Astrocyte (in vitro differentiated cells and primary cell): ENCODE results near the gene NTSR1. TPM values are rescaled to one million over a fixed set of nuclear protein-coding genes. Genes with fewer than 3 reads are reported as not detected.
"Not testable (repeated sequence)": the region's sequence is repeated elsewhere in the genome, so short reads cannot be mapped to it uniquely, and the experiment has no call there.

Experiments
- DNase-seq: peaks from one replicate; pipeline ENCODE4 v3.0.0-alpha.2; 2010; ENCODE audit warnings: low read depth
- FAIRE-seq: peaks from 2 replicates; lab custom pipeline; 2011; peaks lifted over from hg19 to GRCh38; lab: Jason Lieb, UNC
- H2AFZ ChIP-seq: 2 replicates; pipeline ENCODE4 v1.6.0; 2012; ENCODE audit warnings: low read depth, low read length, inconsistent platforms
- H3K27ac ChIP-seq: 2 replicates; pipeline ENCODE4 v1.5.1; 2011; ENCODE audit warnings: low read depth, low read length, inconsistent platforms
- H3K27me3 ChIP-seq: 2 replicates; pipeline ENCODE4 v1.6.0; 2011; ENCODE audit warnings: low read length, inconsistent platforms; ENCODE audit not compliant: insufficient read depth
- H3K36me3 ChIP-seq: 2 replicates; pipeline ENCODE4 v1.5.1; 2011; ENCODE audit warnings: low read length, inconsistent platforms; ENCODE audit not compliant: insufficient read depth
- H3K4me1 ChIP-seq: 2 replicates; pipeline ENCODE4 v1.5.1; 2011; ENCODE audit warnings: low read length, inconsistent platforms; ENCODE audit not compliant: insufficient read depth
- H3K4me2 ChIP-seq: 2 replicates; pipeline ENCODE4 v1.6.0; 2012; ENCODE audit warnings: low read length, inconsistent platforms
- H3K4me3 ChIP-seq: 2 replicates; pipeline ENCODE4 v1.5.1; 2011; ENCODE audit warnings: low read depth, mild to moderate bottlenecking, low read length, inconsistent platforms; ENCODE audit not compliant: insufficient read depth
- H3K79me2 ChIP-seq: 2 replicates; pipeline ENCODE4 v1.6.0; 2012; ENCODE audit warnings: mild to moderate bottlenecking, low read length, inconsistent platforms; ENCODE audit not compliant: insufficient read depth
- H3K9ac ChIP-seq: 2 replicates; pipeline ENCODE4 v1.6.0; 2012; ENCODE audit warnings: mild to moderate bottlenecking, low read length, inconsistent platforms
- H3K9me3 ChIP-seq: 2 replicates; pipeline ENCODE4 v1.5.1; 2012; ENCODE audit warnings: low read depth, mild to moderate bottlenecking, low read length, inconsistent platforms; ENCODE audit not compliant: insufficient read depth
- H4K20me1 ChIP-seq: 2 replicates; pipeline ENCODE4 v1.6.0; 2012; ENCODE audit warnings: low read length, inconsistent platforms; ENCODE audit not compliant: insufficient read depth
- H3K27ac Mint-ChIP-seq: one replicate; pipeline ENCODE4 v1.8.0; 2021; ENCODE audit warnings: mild to moderate bottlenecking, mixed read lengths; ENCODE audit not compliant: unreplicated experiment
- H3K27me3 Mint-ChIP-seq: one replicate; pipeline ENCODE4 v1.8.0; 2021; ENCODE audit warnings: low read depth, mixed read lengths; ENCODE audit not compliant: unreplicated experiment
- H3K36me3 Mint-ChIP-seq: one replicate; pipeline ENCODE4 v1.8.0; 2021; ENCODE audit warnings: low read depth, mixed read lengths; ENCODE audit not compliant: unreplicated experiment
- H3K4me1 Mint-ChIP-seq: one replicate; pipeline ENCODE4 v1.8.0; 2021; ENCODE audit warnings: low read depth, mixed read lengths; ENCODE audit not compliant: unreplicated experiment
- H3K4me3 Mint-ChIP-seq: one replicate; pipeline ENCODE4 v1.8.0; 2021; ENCODE audit warnings: mild to moderate bottlenecking, moderate library complexity, mixed read lengths; ENCODE audit not compliant: unreplicated experiment
- H3K9me3 Mint-ChIP-seq: one replicate; pipeline ENCODE4 v1.8.0; 2021; ENCODE audit warnings: mild to moderate bottlenecking, mixed read lengths; ENCODE audit not compliant: unreplicated experiment
- EZH2 ChIP-seq: IDR thresholded peaks from 2 replicates; pipeline ENCODE4 v1.6.1; 2012; ENCODE audit warnings: mild to moderate bottlenecking, low read length, inconsistent platforms; ENCODE audit not compliant: insufficient read depth
- total RNA-seq: library from RNA; stranded (reverse); gene quantifications from 2 replicates; pipeline ENCODE4 v1.2.1, GENCODE V29; 2021
- TF ChIP-seq, protein P1 (sequence below): IDR thresholded peaks from 2 replicates; pipeline ENCODE4 v1.5.1; 2011; ENCODE audit warnings: low read depth, mild to moderate bottlenecking, inconsistent platforms, low read length, moderate library complexity; ENCODE audit not compliant: insufficient read depth

Gene NTSR1
- total RNA-seq, 1 donor from 2014 or later: 0.16 TPM

DNA sequence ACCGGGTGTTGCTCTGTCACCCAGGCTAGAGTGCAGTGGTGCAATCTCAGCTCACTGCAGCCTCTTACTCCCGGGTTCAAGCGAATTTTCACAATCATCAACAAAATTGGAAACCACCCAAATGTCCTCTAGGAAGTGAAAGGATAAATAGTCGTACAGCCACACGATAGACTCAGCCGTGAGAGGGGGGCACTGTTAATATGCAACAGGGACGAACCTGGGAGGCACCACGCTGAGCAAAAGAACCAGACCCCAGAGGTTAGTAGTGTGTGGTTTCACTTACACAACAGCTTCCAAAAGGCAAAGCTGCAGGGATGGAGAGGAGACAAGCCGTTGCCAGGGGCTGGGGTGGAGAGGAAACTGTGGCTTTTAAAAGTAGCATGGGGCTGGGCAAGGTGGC, 30.1 kb upstream of the NTSR1 start:
- Histone ChIP-seq H3K4me2 (no peak overlapping the region), H3K9ac (no peak overlapping the region), H3K27ac (no peak overlapping the region), H3K79me2 (no peaks in the 10 kb centered on the region), H2AFZ (no peak overlapping the region), H3K4me3 (no peak overlapping the region), H4K20me1 (no peaks in the 10 kb centered on the region), H3K36me3 (no peaks in the 10 kb centered on the region), H3K4me1 (peaks cover 7% of the 10 kb centered on the region), H3K27me3 (peaks cover 21% of the 10 kb centered on the region), H3K9me3 (no peaks in the 10 kb centered on the region)
- peaks cover 14% of the 10 kb centered on the region for H3K9me3 Mint-ChIP-seq
- H3K36me3 Mint-ChIP-seq: peaks cover 2% of the 10 kb centered on the region
- peaks cover 4% of the 10 kb centered on the region for H3K4me1 Mint-ChIP-seq
- no peak overlapping the region for H3K4me3 Mint-ChIP-seq
- DNase-seq: no peak
- no peak for FAIRE-seq
- TF ChIP-seq, protein P1, sequence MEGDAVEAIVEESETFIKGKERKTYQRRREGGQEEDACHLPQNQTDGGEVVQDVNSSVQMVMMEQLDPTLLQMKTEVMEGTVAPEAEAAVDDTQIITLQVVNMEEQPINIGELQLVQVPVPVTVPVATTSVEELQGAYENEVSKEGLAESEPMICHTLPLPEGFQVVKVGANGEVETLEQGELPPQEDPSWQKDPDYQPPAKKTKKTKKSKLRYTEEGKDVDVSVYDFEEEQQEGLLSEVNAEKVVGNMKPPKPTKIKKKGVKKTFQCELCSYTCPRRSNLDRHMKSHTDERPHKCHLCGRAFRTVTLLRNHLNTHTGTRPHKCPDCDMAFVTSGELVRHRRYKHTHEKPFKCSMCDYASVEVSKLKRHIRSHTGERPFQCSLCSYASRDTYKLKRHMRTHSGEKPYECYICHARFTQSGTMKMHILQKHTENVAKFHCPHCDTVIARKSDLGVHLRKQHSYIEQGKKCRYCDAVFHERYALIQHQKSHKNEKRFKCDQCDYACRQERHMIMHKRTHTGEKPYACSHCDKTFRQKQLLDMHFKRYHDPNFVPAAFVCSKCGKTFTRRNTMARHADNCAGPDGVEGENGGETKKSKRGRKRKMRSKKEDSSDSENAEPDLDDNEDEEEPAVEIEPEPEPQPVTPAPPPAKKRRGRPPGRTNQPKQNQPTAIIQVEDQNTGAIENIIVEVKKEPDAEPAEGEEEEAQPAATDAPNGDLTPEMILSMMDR: no peak
- H3K27ac Mint-ChIP-seq: no peak overlapping the region
- H3K27me3 Mint-ChIP-seq: peaks cover 48% of the 10 kb centered on the region

DNA sequence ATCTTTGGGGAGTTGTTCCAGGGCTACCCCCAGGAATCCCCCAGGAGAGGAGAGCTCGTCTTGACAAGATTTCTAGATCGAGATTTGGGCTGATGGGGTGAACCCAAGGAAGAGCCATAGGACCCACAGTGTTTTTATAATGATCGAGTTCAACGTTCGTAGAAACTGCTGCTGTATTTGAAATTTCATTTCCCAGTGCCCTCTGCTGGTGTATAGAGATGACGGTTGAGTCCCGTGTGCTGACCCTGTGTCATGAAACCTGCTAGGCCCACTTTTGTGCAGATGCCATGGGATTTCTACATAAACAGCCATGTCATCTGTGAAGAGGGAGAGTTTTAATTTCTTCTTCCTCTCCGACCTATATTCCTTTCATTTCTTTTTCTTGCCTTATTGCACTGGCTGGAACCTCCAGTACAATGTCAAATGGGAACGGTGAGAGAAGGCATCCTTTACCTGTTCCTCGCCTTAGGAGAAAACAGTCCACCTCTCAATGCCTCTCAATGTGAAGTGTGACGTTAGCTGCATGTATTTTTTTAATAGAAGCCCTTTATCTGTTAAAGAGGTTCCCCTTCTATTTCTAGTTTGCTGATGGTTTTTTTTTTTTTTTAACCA, 28.6 kb upstream of the NTSR1 start:
- Mint-ChIP-seq H3K4me3 (no peak overlapping the region), H3K27me3 (peaks cover 47% of the 10 kb centered on the region), H3K9me3 (peaks cover 14% of the 10 kb centered on the region), H3K27ac (no peak overlapping the region), H3K4me1 (peaks cover 3% of the 10 kb centered on the region), H3K36me3 (peaks cover 2% of the 10 kb centered on the region)
- H4K20me1 ChIP-seq: no peaks in the 10 kb centered on the region
- H3K9me3 ChIP-seq: no peaks in the 10 kb centered on the region
- no peak overlapping the region for H3K4me3 ChIP-seq
- peaks cover 27% of the 10 kb centered on the region for H3K27me3 ChIP-seq
- TF ChIP-seq, protein P1: no peak
- TF ChIP-seq EZH2: no peak
- H3K27ac ChIP-seq: no peak overlapping the region
- no peak overlapping the region for H2AFZ ChIP-seq
- FAIRE-seq: no peak
- peaks cover 6% of the 10 kb centered on the region for H3K4me1 ChIP-seq
- H3K9ac ChIP-seq: no peak overlapping the region
- no peak overlapping the region for H3K4me2 ChIP-seq
- H3K36me3 ChIP-seq: no peaks in the 10 kb centered on the region
- no peak for DNase-seq
- no peaks in the 10 kb centered on the region for H3K79me2 ChIP-seq

DNA sequence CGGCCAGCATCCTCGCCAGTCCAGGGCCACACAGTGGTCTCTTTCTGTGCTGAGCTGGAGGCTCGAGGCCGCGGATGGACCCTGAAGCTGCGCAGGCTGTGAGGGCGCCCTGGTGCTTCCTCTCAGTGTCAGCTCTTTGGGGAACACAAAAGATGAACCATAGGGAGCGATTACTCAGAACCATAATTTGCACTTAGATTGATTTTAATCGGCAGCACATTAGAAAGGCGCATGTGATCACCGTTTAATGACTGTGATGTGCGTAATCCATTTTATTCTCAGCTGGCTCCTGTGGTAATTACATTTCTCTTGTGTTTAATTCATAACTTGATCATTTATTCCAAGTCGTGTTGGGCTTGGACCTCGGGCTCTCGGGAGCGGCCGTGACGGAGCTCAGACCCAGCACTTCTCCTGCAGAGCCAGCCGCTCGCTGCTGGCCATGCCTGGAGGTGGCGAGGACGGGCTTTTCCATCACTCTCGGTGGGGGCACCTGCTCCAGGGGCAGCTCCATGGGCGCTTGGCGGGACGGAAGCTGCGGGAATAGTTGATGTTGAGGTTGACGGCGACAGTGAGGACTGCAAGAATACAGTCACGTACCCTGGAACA, 25.6 kb upstream of the NTSR1 start:
- H3K4me1 ChIP-seq: no peaks in the 10 kb centered on the region
- H4K20me1 ChIP-seq: no peaks in the 10 kb centered on the region
- peaks cover 35% of the 10 kb centered on the region for H3K27me3 ChIP-seq
- no peak overlapping the region for H3K4me2 ChIP-seq
- no peak overlapping the region for H2AFZ ChIP-seq
- no peak for DNase-seq
- H3K36me3 ChIP-seq: no peaks in the 10 kb centered on the region
- peaks cover 42% of the 10 kb centered on the region for H3K27me3 Mint-ChIP-seq
- H3K4me3 Mint-ChIP-seq: no peak overlapping the region
- H3K9me3 Mint-ChIP-seq: peaks cover 14% of the 10 kb centered on the region
- H3K27ac Mint-ChIP-seq: no peak overlapping the region
- no peaks in the 10 kb centered on the region for H3K9me3 ChIP-seq
- no peak overlapping the region for H3K4me3 ChIP-seq
- no peak overlapping the region for H3K9ac ChIP-seq
- H3K4me1 Mint-ChIP-seq: no peaks in the 10 kb centered on the region
- no peak overlapping the region for H3K27ac ChIP-seq
- TF ChIP-seq, protein P1: no peak
- no peak for TF ChIP-seq EZH2
- H3K79me2 ChIP-seq: no peaks in the 10 kb centered on the region
- peaks cover 2% of the 10 kb centered on the region for H3K36me3 Mint-ChIP-seq
- no peak for FAIRE-seq

DNA sequence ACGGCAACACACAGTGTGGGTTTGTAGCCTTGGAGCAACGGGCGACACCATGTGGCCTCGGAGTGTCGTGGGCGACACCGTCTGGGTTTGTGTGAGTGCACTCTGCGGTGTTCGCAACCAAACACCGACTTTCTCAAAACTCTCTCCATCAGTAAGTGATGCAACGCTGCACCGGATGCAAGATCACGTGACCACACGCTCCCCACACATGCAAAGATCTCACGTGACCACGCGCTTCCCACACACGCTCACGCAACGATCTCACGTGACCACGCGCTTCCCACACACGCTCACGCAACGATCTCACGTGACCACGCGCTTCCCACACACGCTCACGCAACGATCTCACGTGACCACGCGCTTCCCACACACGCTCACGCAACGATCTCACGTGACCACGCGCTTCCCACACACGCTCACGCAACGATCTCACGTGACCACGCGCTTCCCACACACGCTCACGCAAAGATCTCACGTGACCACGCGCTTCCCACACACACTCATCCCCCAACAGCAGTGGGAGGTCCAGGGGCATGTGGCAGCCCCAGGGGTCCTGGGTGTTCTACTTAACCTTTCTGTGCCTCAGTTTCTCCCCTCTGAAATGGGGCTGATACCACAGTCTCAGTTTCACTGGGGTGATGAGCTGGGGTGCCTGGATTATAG, 24.8 kb upstream of the NTSR1 start:
- Mint-ChIP-seq H3K9me3 (peaks cover 14% of the 10 kb centered on the region), H3K27me3 (peaks cover 36% of the 10 kb centered on the region)
- not testable (repeated sequence) for H4K20me1 ChIP-seq, H3K27ac ChIP-seq, H3K27ac Mint-ChIP-seq, H3K4me1 Mint-ChIP-seq, H3K9me3 ChIP-seq, H3K79me2 ChIP-seq, H3K4me3 Mint-ChIP-seq, H3K36me3 Mint-ChIP-seq, H3K9ac ChIP-seq, H3K4me3 ChIP-seq, H2AFZ ChIP-seq, H3K4me1 ChIP-seq, FAIRE-seq, H3K36me3 ChIP-seq, DNase-seq, H3K4me2 ChIP-seq
- H3K27me3 ChIP-seq: peaks cover 35% of the 10 kb centered on the region
